ENCODE data around the gene TMC1. TPM values are rescaled to one million over a fixed set of nuclear protein-coding genes. Genes with fewer than 3 reads are reported as not detected.
"Not testable (repeated sequence)": the region's sequence is repeated elsewhere in the genome, so short reads cannot be mapped to it uniquely, and the experiment has no call there.

Gene TMC1
- total RNA-seq, 4 donors from 2014 or later = 0.12 to 0.56 (median 0.13) TPM; not detected in 1

DNA sequence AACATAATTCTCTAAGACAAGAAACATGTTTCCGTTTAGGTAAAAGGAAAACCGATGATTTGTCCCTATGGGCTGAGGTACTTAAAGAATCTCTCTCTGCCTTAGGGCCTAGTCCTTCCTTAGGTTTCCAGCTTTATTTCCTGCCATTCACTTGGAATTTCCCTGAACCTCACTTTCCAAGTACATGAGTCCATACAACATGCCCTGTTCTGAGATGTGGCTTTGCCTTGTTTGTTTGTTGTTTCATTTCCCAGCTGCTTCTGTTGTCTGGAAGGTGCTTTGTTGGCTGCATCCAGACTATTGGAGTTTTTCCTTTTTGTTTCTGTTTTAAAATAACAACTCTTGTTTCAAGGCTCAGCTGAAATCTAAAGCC lies 336.2 kb downstream of the TMC1 start:
- DNase-seq (ENCODE audit: low spot score) (no peak), ATAC-seq (ENCODE audit: low FRiP score) (no peak)
- TF ChIP-seq, protein P1, sequence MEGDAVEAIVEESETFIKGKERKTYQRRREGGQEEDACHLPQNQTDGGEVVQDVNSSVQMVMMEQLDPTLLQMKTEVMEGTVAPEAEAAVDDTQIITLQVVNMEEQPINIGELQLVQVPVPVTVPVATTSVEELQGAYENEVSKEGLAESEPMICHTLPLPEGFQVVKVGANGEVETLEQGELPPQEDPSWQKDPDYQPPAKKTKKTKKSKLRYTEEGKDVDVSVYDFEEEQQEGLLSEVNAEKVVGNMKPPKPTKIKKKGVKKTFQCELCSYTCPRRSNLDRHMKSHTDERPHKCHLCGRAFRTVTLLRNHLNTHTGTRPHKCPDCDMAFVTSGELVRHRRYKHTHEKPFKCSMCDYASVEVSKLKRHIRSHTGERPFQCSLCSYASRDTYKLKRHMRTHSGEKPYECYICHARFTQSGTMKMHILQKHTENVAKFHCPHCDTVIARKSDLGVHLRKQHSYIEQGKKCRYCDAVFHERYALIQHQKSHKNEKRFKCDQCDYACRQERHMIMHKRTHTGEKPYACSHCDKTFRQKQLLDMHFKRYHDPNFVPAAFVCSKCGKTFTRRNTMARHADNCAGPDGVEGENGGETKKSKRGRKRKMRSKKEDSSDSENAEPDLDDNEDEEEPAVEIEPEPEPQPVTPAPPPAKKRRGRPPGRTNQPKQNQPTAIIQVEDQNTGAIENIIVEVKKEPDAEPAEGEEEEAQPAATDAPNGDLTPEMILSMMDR (IDR thresholded peaks at IDR 0.05) = no peak

DNA sequence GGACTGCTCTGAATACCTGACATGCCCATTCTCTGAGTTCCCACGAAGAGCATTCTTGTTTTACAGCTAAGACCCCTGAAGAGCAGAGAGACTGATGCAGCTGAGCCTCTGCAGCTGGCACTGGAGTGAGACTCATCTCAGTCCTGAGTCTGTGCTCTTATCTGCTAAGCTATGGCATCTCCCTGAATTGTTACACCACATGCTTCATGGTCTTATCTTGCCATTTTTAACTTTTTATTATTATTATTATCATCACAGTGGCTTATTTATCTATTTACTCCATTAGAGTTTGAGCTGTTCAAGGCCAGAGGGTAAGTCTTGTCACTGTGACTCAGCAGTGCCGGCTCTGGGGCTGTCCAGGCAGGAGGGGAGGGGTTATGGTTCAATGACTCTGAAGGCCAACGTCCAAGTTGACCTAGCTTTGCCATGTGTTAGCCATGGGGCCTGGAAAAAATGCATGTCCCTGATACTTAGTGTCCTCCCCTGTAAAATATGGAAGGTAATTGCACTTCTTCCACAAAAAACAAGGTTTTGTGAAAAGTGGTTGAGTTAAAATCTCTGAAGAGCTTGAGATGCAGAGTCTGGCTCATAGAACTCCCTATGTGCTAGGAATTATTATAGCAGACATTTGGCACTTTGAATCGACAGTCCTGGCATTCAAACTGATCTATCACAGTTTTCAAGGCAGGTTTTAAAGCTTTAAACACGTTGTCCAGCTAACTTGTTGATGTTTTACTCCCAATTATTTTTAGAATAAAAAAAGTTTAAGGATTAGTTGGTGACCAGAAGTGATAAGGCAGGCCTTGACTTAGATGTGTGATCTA lies 336.9 kb downstream of the TMC1 start:
- DNase-seq (ENCODE audit: low spot score) (no peak), ATAC-seq (ENCODE audit: low FRiP score) (no peak)
- TF ChIP-seq, protein P1 (IDR thresholded peaks at IDR 0.05) = no peak

DNA sequence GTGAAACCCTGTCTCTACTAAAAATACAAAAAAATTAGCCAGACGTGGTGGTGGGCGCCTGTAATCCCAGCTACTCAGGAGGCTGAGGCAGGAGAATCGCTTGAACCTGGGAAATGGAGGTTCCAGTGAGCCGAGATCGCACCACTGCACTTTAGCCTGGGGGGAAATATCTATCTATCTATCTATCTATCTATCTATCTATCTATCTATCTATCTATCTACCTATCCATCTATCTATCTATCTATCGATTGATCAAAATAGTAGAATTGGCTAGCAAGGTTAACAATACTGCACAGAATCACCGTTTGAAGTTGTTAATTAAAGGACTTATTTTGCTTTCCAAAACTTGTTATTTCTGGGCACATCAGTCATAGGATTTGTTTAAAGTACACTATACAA lies 341.4 kb downstream of the TMC1 start:
- not testable (repeated sequence) for ATAC-seq (ENCODE audit: low FRiP score); DNase-seq (ENCODE audit: low spot score)

DNA sequence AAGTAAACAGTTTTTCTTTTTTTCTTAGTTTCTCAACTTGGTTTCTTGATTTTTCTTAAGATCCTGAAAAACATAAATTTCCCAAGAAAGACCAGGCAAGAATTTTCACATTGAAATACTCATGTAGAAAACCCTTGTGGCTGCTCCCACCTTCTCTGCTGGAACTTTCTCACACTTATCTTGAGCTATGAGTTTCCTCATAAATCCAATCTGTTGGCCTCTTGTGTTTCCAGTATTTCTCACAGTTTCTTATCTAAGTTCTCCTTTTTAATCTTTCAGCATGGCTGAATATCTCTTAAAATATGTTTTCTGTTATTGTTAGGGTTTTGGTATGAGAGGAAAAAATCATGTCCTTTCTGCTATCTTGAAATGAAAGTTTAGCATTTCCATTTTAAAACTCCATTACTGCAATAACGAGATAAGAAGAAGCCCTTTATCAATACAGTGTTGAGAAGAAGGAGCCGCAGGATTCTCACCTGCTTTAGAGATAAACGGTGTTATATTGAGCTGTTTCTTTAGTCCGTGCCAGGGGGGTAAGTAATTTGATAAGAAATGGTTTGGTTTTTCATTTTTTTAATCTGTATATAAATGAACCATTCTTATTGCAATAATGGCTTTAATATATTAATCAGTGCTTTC lies 342.2 kb downstream of the TMC1 start:
- no peak for DNase-seq (ENCODE audit: low spot score)
- ATAC-seq (ENCODE audit: low FRiP score) = no peak
- TF ChIP-seq, protein P1 (IDR thresholded peaks at IDR 0.05) = no peak

DNA sequence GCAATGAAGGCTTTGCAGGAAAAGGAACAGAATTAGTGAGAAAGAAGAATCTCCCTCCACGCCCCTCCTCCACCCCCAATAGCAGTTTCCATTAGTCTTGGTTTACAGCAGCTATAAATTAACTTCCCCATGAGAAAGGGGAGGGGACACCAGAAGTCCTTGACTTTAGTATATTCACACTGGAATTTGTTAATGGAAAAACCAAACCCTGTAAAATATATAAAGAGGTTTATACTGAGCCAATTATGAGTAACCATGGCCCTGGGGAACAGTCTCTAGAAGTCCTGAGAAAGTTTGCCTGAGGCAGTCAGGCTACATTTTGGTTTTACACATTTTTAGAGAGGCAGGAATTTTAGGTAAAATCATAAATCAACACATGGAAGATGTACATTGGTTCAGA lies 342.9 kb downstream of the TMC1 start:
- DNase-seq (ENCODE audit: low spot score) (no peak), ATAC-seq (ENCODE audit: low FRiP score) (no peak)
- TF ChIP-seq, protein P1 (IDR thresholded peaks at IDR 0.05) = no peak

DNA sequence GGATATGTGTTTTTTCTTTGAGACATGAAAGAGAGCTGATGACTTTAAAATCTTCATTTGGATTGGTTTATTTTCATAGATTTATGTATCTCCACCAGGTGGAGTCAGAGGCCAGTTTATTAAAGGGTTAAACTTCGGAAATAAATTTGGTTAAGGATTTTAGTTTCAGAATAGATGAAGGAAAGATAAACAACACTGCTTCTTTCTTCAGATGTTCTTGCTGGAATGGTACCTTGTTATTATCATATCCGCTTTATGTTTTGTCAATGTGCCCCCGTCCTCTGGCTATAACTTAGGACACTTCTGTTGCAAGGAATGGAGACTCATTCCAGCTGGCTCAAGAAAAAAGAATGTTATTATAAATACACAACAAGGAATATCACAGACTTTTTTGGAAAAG lies 350.3 kb downstream of the TMC1 start:
- TF ChIP-seq, protein P1 (IDR thresholded peaks at IDR 0.05) = no peak
- ATAC-seq (ENCODE audit: low FRiP score) (no peak), DNase-seq (ENCODE audit: low spot score) (no peak)

DNA sequence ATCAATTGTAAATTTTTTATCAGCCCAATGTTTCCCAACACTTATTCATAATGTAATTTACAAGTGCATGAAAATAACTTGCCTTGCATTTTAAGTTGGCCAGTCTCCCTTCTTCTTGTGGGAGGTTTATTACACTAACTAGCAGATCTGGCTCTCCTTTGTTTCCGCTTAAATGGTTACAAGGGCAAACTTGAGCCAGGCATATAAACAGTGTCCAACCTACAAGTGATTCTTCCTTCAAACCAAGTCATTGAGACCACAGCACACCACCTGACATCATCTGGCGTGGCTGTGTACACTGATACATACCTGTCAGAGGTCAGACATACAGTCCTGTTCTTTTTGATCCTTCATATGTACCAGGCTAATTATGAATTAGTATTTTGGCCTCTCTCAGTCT lies 351.3 kb downstream of the TMC1 start:
- no peak for DNase-seq (ENCODE audit: low spot score)
- ATAC-seq (ENCODE audit: low FRiP score) = peak; percentile 55
- TF ChIP-seq, protein P1 (IDR thresholded peaks at IDR 0.05) = no peak

Measured in omental fat pad (tissue), 4 donors.